GM19099 (cell line): ENCODE measurements around the gene ZSCAN18.

Experiments used
- POLR2A ChIP-seq: IDR thresholded peaks from 3 replicates; pipeline ENCODE4 v1.6.1; 2011; ENCODE audit warnings: low read depth; ENCODE audit not compliant: insufficient read length; ENCODE audit errors: extremely low read depth

ZSCAN18 gene

DNA sequence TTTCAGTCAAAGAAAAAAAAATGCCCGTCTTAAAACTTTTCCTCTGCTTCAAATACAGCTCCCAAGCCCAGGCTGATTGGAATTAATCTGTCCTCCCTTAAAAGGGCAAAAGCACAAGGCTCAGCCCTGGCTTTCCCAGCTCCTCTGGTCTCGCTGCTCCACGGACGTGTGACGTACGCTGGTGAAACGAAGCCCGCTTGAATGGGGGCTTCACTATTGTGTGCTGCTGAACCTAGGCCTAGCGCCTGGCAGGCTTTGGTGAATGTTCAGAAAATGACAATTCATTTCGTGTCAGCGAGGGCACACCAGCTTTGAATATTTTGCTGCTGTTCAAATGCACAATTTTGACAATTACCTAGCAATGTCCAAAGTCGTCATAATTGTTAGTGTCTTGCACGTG, 39.6 kb downstream of the ZSCAN18 start:
- no peak for TF ChIP-seq POLR2A

GRCh38 chr19:58056861-58057260, 41.2 kb downstream of the ZSCAN18 start:
- no peak for TF ChIP-seq POLR2A

DNA sequence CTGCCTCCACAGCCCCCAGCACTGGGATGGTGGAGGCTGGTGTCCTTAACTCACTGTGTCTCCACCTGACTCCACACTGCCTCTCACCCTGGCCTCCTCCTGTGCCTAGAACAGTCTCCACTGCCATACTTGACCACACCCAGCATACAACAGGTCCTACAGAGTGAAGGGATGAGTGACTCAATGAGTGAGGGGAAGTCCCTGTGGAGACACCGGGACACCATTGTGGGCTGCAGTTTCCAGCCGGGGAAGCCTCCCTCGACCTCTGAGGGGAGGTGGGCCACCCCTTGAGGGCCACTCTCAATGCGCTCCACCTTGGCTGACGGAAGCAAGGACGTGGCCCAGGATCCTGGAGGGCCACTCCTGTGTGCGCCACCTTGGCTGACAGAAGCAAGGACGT, 41.8 kb downstream of the ZSCAN18 start:
- TF ChIP-seq POLR2A, result no peak

DNA sequence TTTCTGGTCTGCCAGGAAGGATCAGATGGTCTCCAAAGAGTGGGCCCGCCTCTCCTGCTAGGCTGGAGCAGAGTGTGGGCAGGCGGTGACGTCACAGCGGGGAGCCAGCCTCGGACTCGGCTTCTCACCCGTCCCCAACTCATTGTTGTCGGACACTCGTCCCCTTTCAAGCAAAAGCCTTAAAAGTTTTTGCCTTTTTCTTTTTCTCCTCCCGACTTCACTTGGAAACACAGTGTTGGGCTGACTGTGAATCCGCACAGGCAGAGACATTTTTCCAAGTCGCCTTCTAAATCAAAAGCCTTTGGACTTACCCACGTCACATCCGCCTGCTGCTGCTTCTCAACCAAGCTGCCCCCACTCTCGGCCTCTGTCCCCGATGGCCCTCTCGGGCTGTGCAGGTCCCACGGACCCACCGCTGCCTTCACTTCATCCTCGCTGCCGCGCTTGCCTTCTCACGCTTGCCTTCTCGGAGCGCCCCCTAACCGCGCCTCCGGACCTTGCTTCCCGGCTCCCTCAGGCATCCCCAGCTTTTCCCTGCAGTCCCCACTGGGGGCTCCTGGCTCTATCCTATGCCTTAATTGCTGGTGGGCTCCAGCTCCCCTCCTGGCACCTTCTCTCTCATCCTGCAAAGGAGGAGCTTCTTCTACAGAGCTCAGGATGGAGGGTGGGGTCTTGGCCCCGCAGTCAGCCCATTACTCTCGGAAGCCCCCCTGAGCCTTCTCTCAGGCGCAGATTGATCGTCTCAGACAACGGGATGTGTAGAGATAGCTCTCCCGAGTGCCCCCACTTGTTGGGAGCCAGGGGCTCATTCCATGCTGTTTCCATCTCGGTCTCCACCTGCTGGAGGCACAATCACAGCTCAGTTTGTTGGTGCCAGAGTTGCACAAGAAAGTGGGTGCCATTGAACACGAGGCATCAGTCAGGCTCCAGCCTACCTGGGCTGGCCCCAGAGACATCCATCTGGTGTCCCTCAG, 42.8 kb downstream of the ZSCAN18 start:
- TF ChIP-seq POLR2A, result no peak

- no peak for TF ChIP-seq POLR2A
Observed at GRCh38 chr19:58053480-58054156, 44.4 kb downstream of the ZSCAN18 start.

DNA sequence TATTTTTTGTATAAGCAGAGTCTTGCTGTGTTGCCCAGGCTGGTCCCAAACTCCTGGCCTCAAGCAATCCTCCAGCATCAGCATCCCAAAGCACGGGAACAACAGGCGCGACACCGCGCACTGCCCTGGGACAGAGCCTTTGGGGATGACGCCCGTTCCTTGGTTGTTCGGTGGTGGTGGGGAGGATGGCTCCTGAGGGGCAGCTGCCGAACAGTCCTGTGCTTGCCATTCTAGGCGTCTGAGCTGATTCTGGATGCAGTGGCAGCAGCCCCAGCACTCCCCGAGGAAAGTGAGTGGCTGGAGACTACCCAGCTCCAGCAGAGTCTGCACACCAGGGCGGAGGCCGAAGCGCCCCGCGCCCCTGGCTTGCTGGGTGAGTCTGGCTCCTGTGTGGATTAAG, 45.8 kb downstream of the ZSCAN18 start:
- TF ChIP-seq POLR2A, result no peak

DNA sequence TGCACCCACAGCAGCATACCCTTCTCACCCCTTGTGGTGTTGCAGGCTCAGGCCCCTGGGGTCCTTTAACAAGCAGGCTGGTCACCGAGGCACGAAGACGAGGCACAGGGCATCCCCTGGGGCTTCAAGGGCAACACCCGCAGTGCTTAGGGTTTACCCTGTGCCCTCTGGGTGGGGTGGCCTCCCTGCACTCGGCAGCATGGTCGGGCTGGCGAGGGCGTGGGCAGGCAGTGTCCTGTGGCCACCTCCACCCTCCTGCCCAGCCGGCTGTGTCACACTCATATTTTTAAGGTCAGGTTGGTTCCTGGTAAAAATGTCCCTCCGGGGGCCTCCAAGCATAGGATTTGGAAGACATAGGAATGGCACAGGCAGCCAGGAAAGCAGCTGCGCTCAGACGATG, 50.4 kb downstream of the ZSCAN18 start:
- no peak for TF ChIP-seq POLR2A

- TF ChIP-seq POLR2A, result no peak
Observed at GRCh38 chr19:58046856-58047255, 51.2 kb downstream of the ZSCAN18 start.

DNA sequence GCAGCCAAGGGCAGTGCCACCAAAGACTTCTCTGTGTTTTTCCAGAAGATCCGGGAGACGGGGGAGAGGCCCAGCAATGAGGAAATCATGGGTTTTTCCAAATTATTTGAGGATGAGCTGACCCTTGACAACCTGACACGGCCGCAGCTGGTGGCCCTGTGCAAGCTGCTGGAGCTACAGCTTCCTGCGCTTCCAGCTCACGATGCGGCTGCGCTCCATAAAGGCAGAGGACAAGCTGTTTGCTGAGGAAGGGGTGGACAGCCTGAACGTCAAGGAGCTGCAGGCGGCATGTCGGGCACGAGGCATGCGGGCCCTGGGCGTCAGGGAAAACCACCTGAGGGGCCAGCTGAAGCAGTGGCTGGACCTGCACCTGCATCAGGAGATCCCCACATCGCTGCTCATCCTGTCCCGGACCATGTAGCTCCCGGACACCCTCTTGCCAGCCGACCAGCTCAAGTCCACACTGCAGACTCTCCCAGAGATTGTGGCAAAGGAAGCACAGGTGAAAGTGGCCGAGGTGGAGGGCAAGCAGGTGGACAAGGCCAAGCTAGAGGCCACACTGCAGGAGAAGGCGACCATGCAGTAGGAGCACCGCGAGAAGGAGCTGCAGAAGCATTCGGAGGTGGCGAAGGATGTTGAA, 52.5 kb downstream of the ZSCAN18 start:
- no peak for TF ChIP-seq POLR2A

GRCh38 chr19:58044886-58045285, 53.1 kb downstream of the ZSCAN18 start:
- TF ChIP-seq POLR2A, result no peak

DNA sequence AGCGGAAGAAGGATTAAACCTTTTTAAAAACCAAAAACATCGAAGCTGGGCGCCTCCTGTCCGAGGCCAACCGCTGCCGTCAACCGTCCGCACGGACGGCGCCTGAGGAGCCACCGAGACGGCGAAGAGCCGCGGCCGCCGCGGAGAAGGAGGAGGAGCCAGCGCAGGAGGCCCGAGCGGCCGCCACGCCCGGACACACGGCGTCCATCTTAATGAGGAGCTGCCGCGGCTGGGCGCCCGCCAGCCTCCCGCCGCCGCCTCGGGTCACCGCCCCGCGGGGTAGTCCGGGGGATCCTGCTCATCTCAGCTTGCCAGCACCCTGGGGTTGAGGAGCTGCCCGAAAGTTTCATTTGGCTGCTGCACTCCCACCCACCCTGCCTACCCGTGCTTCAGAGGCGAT, 53.6 kb downstream of the ZSCAN18 start:
- TF ChIP-seq POLR2A, result no peak

- no peak for TF ChIP-seq POLR2A
Observed at GRCh38 chr19:58042495-58043340, 55.3 kb downstream of the ZSCAN18 start.

- no peak for TF ChIP-seq POLR2A
Observed at GRCh38 chr19:58040751-58041525, 57.1 kb downstream of the ZSCAN18 start.

DNA sequence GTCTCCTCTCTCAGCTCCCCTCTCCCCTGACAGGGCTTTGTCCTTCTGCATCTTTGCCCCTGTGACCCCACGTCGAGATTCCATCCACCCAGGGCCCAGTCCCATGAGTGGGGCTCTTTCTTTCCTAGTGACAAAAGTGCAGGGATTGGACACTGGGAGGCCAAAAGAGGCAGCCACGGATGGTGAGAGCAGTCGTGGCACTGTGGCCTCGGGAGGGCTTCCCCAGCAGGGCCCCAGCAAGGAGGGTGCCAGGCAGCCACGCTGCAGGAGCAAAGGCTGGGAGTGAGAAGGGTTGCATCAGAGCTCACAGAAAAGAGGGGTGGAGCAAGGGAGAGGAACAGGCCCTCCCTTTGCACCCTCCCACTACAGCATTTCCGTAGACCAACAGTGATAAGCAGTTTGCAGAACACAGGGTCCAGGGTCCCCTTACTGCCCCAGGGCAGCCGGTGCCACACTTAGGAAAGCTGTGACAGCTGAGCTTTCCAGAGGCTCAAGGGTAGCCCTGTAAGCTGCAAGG, 59.3 kb downstream of the ZSCAN18 start:
- TF ChIP-seq POLR2A, result no peak
